H9 (cell line): ENCODE measurements around the gene PPP1R1B. TPM values are rescaled to one million over a fixed set of nuclear protein-coding genes. Genes with fewer than 3 reads are reported as not detected.
A peak's percentile ranks its signal among the peaks of the same experiment; 100 is the strongest.

Source experiments
- DNase-seq: peaks from one replicate; pipeline ENCODE4 v3.0.0-alpha.2; 2017
- H2AFZ ChIP-seq: one replicate; pipeline ENCODE4 v1.6.1; 2013; ENCODE audit warnings: mild to moderate bottlenecking, low read length, control low read depth, moderate library complexity
- H2AK5ac ChIP-seq: 2 replicates; pipeline ENCODE4 v1.6.1; 2013; ENCODE audit warnings: low read length, control low read depth, mixed read lengths; ENCODE audit not compliant: insufficient read length
- H2BK120ac ChIP-seq: one replicate; pipeline ENCODE4 v1.6.1; 2013; ENCODE audit warnings: low read depth, mild to moderate bottlenecking, low read length, control low read depth, inconsistent platforms; ENCODE audit not compliant: poor library complexity, severe bottlenecking
- H2BK12ac ChIP-seq: 2 replicates; pipeline ENCODE4 v1.6.1; 2013; ENCODE audit warnings: low read length, control low read depth, mixed read lengths, low read depth; ENCODE audit not compliant: insufficient read length
- H2BK15ac ChIP-seq: 2 replicates; pipeline ENCODE4 v1.6.1; 2013; ENCODE audit warnings: low read depth, low read length, control low read depth
- H2BK20ac ChIP-seq: one replicate; pipeline ENCODE4 v1.6.1; 2013; ENCODE audit warnings: low read depth, mild to moderate bottlenecking, low read length, control low read depth, inconsistent platforms; ENCODE audit not compliant: poor library complexity, severe bottlenecking
- H2BK5ac ChIP-seq: 2 replicates; pipeline ENCODE4 v1.6.1; 2013; ENCODE audit warnings: low read length, control low read depth, mixed read lengths; ENCODE audit not compliant: insufficient read length
- H3K14ac ChIP-seq: 2 replicates; pipeline ENCODE4 v1.6.1; 2013; ENCODE audit warnings: low read length, control low read depth; ENCODE audit not compliant: insufficient read depth
- H3K18ac ChIP-seq: 2 replicates; pipeline ENCODE4 v1.6.1; 2013; ENCODE audit warnings: low read depth, mild to moderate bottlenecking, mixed read lengths, low read length, control low read depth; ENCODE audit not compliant: insufficient read length
- H3K23ac ChIP-seq: 2 replicates; pipeline ENCODE4 v1.6.1; 2013; ENCODE audit warnings: low read length, control low read depth, mixed read lengths, low read depth; ENCODE audit not compliant: insufficient read length
- H3K23me2 ChIP-seq: 2 replicates; pipeline ENCODE4 v1.6.1; 2013; ENCODE audit warnings: low read depth, mild to moderate bottlenecking, mixed read lengths, low read length, control low read depth; ENCODE audit not compliant: insufficient read length, poor library complexity, severe bottlenecking
- H3K27ac ChIP-seq: 2 replicates; pipeline ENCODE4 v1.5.1; 2013; ENCODE audit warnings: low read length, control low read depth, mixed read lengths, low read depth; ENCODE audit not compliant: insufficient read length
- H3K27me3 ChIP-seq: 2 replicates; pipeline ENCODE4 v1.6.1; 2013; ENCODE audit warnings: low read length, control low read depth, inconsistent platforms; ENCODE audit not compliant: insufficient read depth
- H3K4ac ChIP-seq: 2 replicates; pipeline ENCODE4 v1.6.1; 2013; ENCODE audit warnings: low read depth, mild to moderate bottlenecking, control low read depth, inconsistent platforms, low read length, moderate library complexity
- H3K4me1 ChIP-seq: 2 replicates; pipeline ENCODE4 v1.6.1; 2013; ENCODE audit warnings: low read length, control low read depth, inconsistent platforms; ENCODE audit not compliant: insufficient read depth
- H3K4me2 ChIP-seq: 2 replicates; pipeline ENCODE4 v1.6.1; 2013; ENCODE audit warnings: low read length, control low read depth, mixed read lengths; ENCODE audit not compliant: insufficient read length, insufficient read depth
- H3K56ac ChIP-seq: 2 replicates; pipeline ENCODE4 v1.6.1; 2013; ENCODE audit warnings: low read depth, mild to moderate bottlenecking, mixed read lengths, low read length, control low read depth; ENCODE audit not compliant: insufficient read length
- H3K79me1 ChIP-seq: 2 replicates; pipeline ENCODE4 v1.6.1; 2013; ENCODE audit warnings: low read depth, mild to moderate bottlenecking, moderate library complexity, low read length, control low read depth, inconsistent platforms; ENCODE audit not compliant: insufficient read depth, poor library complexity, severe bottlenecking
- H3K79me2 ChIP-seq: 2 replicates; pipeline ENCODE4 v1.6.1; 2013; ENCODE audit warnings: low read length, control low read depth, inconsistent platforms; ENCODE audit not compliant: insufficient read depth
- H3K9ac ChIP-seq: 2 replicates; pipeline ENCODE4 v1.6.1; 2013; ENCODE audit warnings: low read length, control low read depth, mixed read lengths; ENCODE audit not compliant: insufficient read length; ENCODE audit errors: extremely low read depth
- H3K9me3 ChIP-seq: one replicate; pipeline ENCODE4 v1.6.1; 2013; ENCODE audit warnings: low read depth, low read length, inconsistent platforms; ENCODE audit not compliant: control insufficient read depth
- H3T11ph ChIP-seq: one replicate; pipeline ENCODE4 v1.6.1; 2013; ENCODE audit warnings: mild to moderate bottlenecking, low read length, control low read depth, inconsistent platforms
- H4K20me1 ChIP-seq: one replicate; pipeline ENCODE4 v1.6.1; 2013; ENCODE audit not compliant: control insufficient read depth, insufficient read length, insufficient read depth
- H4K5ac ChIP-seq: 2 replicates; pipeline ENCODE4 v1.6.1; 2013; ENCODE audit warnings: low read depth, mild to moderate bottlenecking, mixed read lengths, low read length, control low read depth; ENCODE audit not compliant: insufficient read length
- H4K8ac ChIP-seq: replicated peaks from 2 replicates; pipeline ENCODE4 v1.6.1; 2013; ENCODE audit warnings: low read length, control low read depth, mixed read lengths, low read depth; ENCODE audit not compliant: insufficient read length
- H4K91ac ChIP-seq: 2 replicates; pipeline ENCODE4 v1.6.1; 2013; ENCODE audit warnings: low read depth, mild to moderate bottlenecking, moderate library complexity, mixed read lengths, low read length, control low read depth; ENCODE audit not compliant: insufficient read length
- H3K27ac Mint-ChIP-seq, 3 experiments: 2 replicates in 2 of 3; 3 replicates in 1 of 3; pipeline ENCODE4 v1.8.0; 2020 to 2021; ENCODE audit warnings: mixed read lengths in 3 of 3, mild to moderate bottlenecking in 1 of 3, moderate library complexity in 1 of 3
- H3K27me3 Mint-ChIP-seq: 2 replicates; pipeline ENCODE4 v1.8.0; 2021; ENCODE audit warnings: low read depth, mild to moderate bottlenecking, moderate library complexity, mixed read lengths
- H3K36me3 Mint-ChIP-seq, 3 experiments: 2 replicates in 2 of 3; 3 replicates in 1 of 3; pipeline ENCODE4 v1.8.0; 2020 to 2021; ENCODE audit warnings: low read depth in 3 of 3, mixed read lengths in 3 of 3; ENCODE audit not compliant: insufficient read depth in 1 of 3
- H3K4me1 Mint-ChIP-seq, 2 experiments: 2 replicates each; pipeline ENCODE4 v1.8.0; 2020; ENCODE audit warnings: mixed read lengths in 2 of 2
- H3K4me3 Mint-ChIP-seq, 2 experiments: 2 replicates in 1 of 2; 3 replicates in 1 of 2; pipeline ENCODE4 v1.8.0; 2020 to 2021; ENCODE audit warnings: mild to moderate bottlenecking in 2 of 2, mixed read lengths in 2 of 2, moderate library complexity in 1 of 2
- H3K9me3 Mint-ChIP-seq, 2 experiments: 2 replicates in 1 of 2; 3 replicates in 1 of 2; pipeline ENCODE4 v1.8.0; 2020; ENCODE audit warnings: mild to moderate bottlenecking in 2 of 2, mixed read lengths in 2 of 2, moderate library complexity in 1 of 2
- WGBS: extraction: QIAGEN DNeasy Blood & Tissue Kit; methylation state at CpG from one replicate; pipeline ENCODE4 v1.1.7; 2013; ENCODE audit warnings: missing lambda C conversion rate, low lambda C conversion rate, mixed read lengths; ENCODE audit not compliant: insufficient read length; ENCODE audit errors: extremely low coverage; 5-methylcytosine and 5-hydroxymethylcytosine counted together
- total RNA-seq: library from RNA; stranded (reverse); gene quantifications from 2 replicates; pipeline ENCODE4 v1.2.1, GENCODE V29; 2021
- TF ChIP-seq, protein P1 (sequence below): fragments of 200-600 bp; sonication (generic); conservative IDR thresholded peaks from 3 replicates; pipeline ENCODE4 v1.8.0; 2021; ENCODE audit warnings: antibody characterized with exemption, mild to moderate bottlenecking

Gene PPP1R1B
- total RNA-seq, 1 experiment from 2014 or later: 15.5 TPM

DNA sequence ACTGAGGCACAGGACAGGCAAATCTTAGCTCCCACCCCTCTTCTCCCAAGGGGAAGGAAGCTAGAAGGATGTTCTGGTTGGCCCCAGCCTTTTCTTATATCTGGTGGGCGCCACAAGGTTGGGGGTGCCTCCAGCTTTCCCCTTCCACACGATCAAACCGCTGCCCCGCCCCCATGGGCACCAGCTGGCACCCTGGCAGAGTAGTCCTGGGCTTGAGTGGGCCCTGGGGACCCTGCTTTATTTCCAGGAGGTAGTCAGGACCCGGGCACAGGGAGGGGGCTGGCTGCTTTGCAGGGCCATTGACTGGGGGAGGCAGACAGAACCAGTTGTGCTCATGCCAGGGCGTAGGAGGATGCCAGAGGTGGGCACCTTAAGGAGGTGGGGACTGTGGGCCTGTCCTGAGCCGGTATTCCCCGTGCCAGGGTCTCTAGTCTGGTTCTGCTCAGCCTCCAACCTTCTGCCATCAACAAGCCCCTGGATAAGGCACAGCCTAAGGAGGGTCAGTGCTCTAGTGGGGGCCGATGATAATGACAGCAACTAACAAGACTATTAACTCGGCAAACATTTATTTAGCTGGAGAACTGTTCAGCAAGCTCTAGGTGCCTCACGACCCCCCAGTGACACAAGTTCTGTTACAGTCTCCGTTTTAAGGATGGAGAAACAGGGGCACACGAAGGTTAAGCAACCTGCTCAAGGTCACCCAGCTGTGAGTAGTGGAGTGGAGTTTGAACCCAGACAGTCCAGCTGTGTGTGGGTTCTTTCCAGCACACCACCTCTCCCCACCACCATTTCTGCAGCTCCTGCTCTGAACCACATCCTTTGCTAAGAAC is 7.6 kb upstream of the PPP1R1B start:
- H3K4me1 ChIP-seq: no peaks in the 10 kb centered on the region

More for the DNA sequence above, 7.6 kb upstream of the PPP1R1B start:
- Histone ChIP-seq H2BK12ac (no peak overlapping the region), H3K56ac (no peak overlapping the region), H3K79me2 (no peaks in the 10 kb centered on the region), H3K23me2 (peaks cover 2% of the 10 kb centered on the region), H3T11ph (no peak overlapping the region), H2BK120ac (no peak overlapping the region), H3K79me1 (no peaks in the 10 kb centered on the region), H4K5ac (no peak overlapping the region), H3K9me3 (no peaks in the 10 kb centered on the region), H3K23ac (no peak overlapping the region), H2BK15ac (no peak overlapping the region), H3K18ac (no peak overlapping the region), H3K27me3 (peaks cover 19% of the 10 kb centered on the region; the same call in 1 of the 2 replicates), H4K20me1 (no peaks in the 10 kb centered on the region), H2AFZ (no peak overlapping the region), H3K14ac (no peak overlapping the region), H4K8ac (no peak overlapping the region), H3K4ac (no peak overlapping the region), H2AK5ac (no peak overlapping the region), H3K9ac (no peak overlapping the region), H3K4me2 (peak overlapping the region; percentile 75), H3K27ac (no peak overlapping the region), H2BK20ac (no peak overlapping the region), H4K91ac (no peak overlapping the region), H2BK5ac (no peak overlapping the region)
- DNase-seq: no peak
- Mint-ChIP-seq H3K4me1 (peaks cover 17 to 23% of the 10 kb centered on the region in 2 experiments), H3K9me3 (no peaks in the 10 kb centered on the region; a peak in 1 of 5 replicates), H3K36me3 (no peaks in the 10 kb centered on the region), H3K27ac (no peak overlapping the region), H3K27me3 (peaks cover 96% of the 10 kb centered on the region), H3K4me3 (peak overlapping the region in 1 of 2 experiments; percentile 48; a peak in 1 of 5 replicates)
- TF ChIP-seq, protein P1, sequence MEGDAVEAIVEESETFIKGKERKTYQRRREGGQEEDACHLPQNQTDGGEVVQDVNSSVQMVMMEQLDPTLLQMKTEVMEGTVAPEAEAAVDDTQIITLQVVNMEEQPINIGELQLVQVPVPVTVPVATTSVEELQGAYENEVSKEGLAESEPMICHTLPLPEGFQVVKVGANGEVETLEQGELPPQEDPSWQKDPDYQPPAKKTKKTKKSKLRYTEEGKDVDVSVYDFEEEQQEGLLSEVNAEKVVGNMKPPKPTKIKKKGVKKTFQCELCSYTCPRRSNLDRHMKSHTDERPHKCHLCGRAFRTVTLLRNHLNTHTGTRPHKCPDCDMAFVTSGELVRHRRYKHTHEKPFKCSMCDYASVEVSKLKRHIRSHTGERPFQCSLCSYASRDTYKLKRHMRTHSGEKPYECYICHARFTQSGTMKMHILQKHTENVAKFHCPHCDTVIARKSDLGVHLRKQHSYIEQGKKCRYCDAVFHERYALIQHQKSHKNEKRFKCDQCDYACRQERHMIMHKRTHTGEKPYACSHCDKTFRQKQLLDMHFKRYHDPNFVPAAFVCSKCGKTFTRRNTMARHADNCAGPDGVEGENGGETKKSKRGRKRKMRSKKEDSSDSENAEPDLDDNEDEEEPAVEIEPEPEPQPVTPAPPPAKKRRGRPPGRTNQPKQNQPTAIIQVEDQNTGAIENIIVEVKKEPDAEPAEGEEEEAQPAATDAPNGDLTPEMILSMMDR: no peak
- no CpG with 5 or more reads among the region's 13 CpGs for WGBS
